WTC11 (cell line): ENCODE measurements around the gene CTRB1. TPM values are rescaled to one million over a fixed set of nuclear protein-coding genes. Genes with fewer than 3 reads are reported as not detected.

Experiments used
- ATAC-seq: fragments of 200-7000 bp; cut with Tn5 transposase; 2 replicates; pipeline ENCODE4 v1.10.0; 2021; ENCODE audit warnings: mild to moderate bottlenecking, moderate library complexity
- CTCF ChIA-PET: fragments of 300-600 bp; sonication (Branson Sonifier 250); formaldehyde crosslinking; loops from one replicate; lab custom pipeline; 2021; ENCODE audit warnings: antibody characterized with exemption; lab: Charles Lee
- POLR2A ChIA-PET: fragments of 350-600 bp; sonication (Branson Sonifier 250); formaldehyde crosslinking; loops from one replicate; lab custom pipeline; 2021; ENCODE audit warnings: antibody characterized with exemption; lab: Charles Lee
- DNase-seq: peaks from one replicate; pipeline ENCODE4 v3.0.0; 2021; ENCODE audit warnings: low spot score
- H3K27ac Mint-ChIP-seq: 2 replicates; pipeline ENCODE4 v1.8.0; 2021; ENCODE audit warnings: mixed read lengths
- H3K27me3 Mint-ChIP-seq: 2 replicates; pipeline ENCODE4 v1.8.0; 2021; ENCODE audit warnings: low read depth, mild to moderate bottlenecking, moderate library complexity, mixed read lengths
- H3K36me3 Mint-ChIP-seq: 2 replicates; pipeline ENCODE4 v1.8.0; 2021; ENCODE audit warnings: mixed read lengths
- H3K4me1 Mint-ChIP-seq: 2 replicates; pipeline ENCODE4 v1.8.0; 2022; ENCODE audit warnings: mixed read lengths
- H3K4me3 Mint-ChIP-seq: 2 replicates; pipeline ENCODE4 v1.8.0; 2021; ENCODE audit warnings: mild to moderate bottlenecking, moderate library complexity, mixed read lengths
- H3K9me3 Mint-ChIP-seq: 2 replicates; pipeline ENCODE4 v1.8.0; 2021; ENCODE audit warnings: mixed read lengths
- ESRRA ChIP-seq: sonication (generic); formaldehyde crosslinking; IDR thresholded peaks from 2 replicates; pipeline ENCODE4 v1.8.1; 2022; ENCODE audit warnings: mild to moderate bottlenecking, missing genetic modification reagents, borderline replicate concordance
- ETV6 ChIP-seq: sonication (generic); formaldehyde crosslinking; IDR thresholded peaks from 2 replicates; pipeline ENCODE4 v1.8.1; 2022; ENCODE audit warnings: mild to moderate bottlenecking, missing genetic modification reagents
- GRHL2 ChIP-seq: fragments of 250-450 bp; sonication (Bioruptor Pico); IDR thresholded peaks from 2 replicates; pipeline ENCODE4 v1.8.0; 2022; ENCODE audit warnings: mild to moderate bottlenecking, moderate library complexity; ENCODE audit not compliant: insufficient replicate concordance, severe bottlenecking
- IRF2 ChIP-seq: sonication (generic); formaldehyde crosslinking; IDR thresholded peaks from 2 replicates; pipeline ENCODE4 v1.8.0; 2022; ENCODE audit warnings: low read depth, missing genetic modification reagents, borderline replicate concordance
- RORB ChIP-seq: fragments of 250-450 bp; sonication (Bioruptor Pico); IDR thresholded peaks from 2 replicates; pipeline ENCODE4 v1.9.0; 2021; ENCODE audit warnings: mild to moderate bottlenecking
- TEAD1 ChIP-seq: sonication (generic); formaldehyde crosslinking; IDR thresholded peaks from 2 replicates; pipeline ENCODE4 v1.8.0; 2022; ENCODE audit warnings: mild to moderate bottlenecking, missing genetic modification reagents
- ZBTB21 ChIP-seq: sonication (generic); formaldehyde crosslinking; IDR thresholded peaks from 2 replicates; pipeline ENCODE4 v1.8.1; 2023; ENCODE audit warnings: mild to moderate bottlenecking, missing genetic modification reagents, borderline replicate concordance
- ZNF121 ChIP-seq: sonication (generic); formaldehyde crosslinking; IDR thresholded peaks from 2 replicates; pipeline ENCODE4 v1.8.0; 2023; ENCODE audit warnings: missing genetic modification reagents
- ZNF317 ChIP-seq: sonication (generic); formaldehyde crosslinking; IDR thresholded peaks from 2 replicates; pipeline ENCODE4 v1.8.1; 2023; ENCODE audit warnings: low read depth, mild to moderate bottlenecking, moderate library complexity, missing genetic modification reagents, borderline replicate concordance
- total RNA-seq: library from RNA; stranded (reverse); gene quantifications from 3 replicates; pipeline ENCODE4 v1.2.3, GENCODE V29; 2021
- TF ChIP-seq, protein P1 (sequence below): fragments of 250-450 bp; sonication (Bioruptor Pico); IDR thresholded peaks from 2 replicates; pipeline ENCODE4 v2.1.2; 2022; ENCODE audit warnings: mild to moderate bottlenecking, moderate library complexity
- TF ChIP-seq, protein P2 (sequence below): fragments of 250-450 bp; sonication (Bioruptor Pico); IDR thresholded peaks from 2 replicates; pipeline ENCODE4 v1.9.0; 2021; ENCODE audit warnings: moderate library complexity, mild to moderate bottlenecking, inconsistent platforms, borderline replicate concordance
- TF ChIP-seq, protein P3 (sequence below): fragments of 250-450 bp; sonication (Bioruptor Pico); conservative IDR thresholded peaks from 2 replicates; pipeline ENCODE4 v1.9.0; 2021; ENCODE audit warnings: mild to moderate bottlenecking
- TF ChIP-seq, protein P4 (sequence below): sonication (generic); formaldehyde crosslinking; IDR thresholded peaks from 2 replicates; pipeline ENCODE4 v1.8.1; 2023; ENCODE audit warnings: mild to moderate bottlenecking, missing genetic modification reagents

Gene CTRB1
- total RNA-seq, 1 experiment from 2014 or later = 3.9 TPM

DNA sequence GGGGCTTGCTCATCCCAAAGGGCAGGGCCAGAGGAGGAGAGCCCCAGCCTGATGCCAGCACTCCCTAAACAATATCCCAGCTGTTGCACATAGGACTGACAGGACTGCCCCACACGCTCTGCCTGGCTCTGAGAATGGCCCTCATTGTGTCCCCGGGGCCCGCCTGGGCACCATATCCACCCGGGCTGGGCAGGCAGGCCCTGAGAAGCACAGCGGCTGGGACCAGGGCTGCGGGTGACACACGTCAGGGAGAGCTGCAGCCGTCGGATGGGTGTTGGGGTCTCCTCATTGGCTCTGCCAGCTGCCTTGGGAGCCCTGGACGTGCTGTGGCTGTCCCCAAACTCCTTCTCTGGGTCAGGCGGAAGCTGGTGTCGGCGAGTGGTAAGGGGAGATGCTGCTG lies 28.5 kb downstream of the CTRB1 start (continued):
- TF ChIP-seq, protein P1, sequence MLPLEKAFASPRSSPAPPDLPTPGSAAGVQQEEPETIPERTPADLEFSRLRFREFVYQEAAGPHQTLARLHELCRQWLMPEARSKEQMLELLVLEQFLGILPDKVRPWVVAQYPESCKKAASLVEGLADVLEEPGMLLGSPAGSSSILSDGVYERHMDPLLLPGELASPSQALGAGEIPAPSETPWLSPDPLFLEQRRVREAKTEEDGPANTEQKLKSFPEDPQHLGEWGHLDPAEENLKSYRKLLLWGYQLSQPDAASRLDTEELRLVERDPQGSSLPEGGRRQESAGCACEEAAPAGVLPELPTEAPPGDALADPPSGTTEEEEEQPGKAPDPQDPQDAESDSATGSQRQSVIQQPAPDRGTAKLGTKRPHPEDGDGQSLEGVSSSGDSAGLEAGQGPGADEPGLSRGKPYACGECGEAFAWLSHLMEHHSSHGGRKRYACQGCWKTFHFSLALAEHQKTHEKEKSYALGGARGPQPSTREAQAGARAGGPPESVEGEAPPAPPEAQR (CRISPR knock-in tag) = no peak
- no peak for TF ChIP-seq IRF2

DNA sequence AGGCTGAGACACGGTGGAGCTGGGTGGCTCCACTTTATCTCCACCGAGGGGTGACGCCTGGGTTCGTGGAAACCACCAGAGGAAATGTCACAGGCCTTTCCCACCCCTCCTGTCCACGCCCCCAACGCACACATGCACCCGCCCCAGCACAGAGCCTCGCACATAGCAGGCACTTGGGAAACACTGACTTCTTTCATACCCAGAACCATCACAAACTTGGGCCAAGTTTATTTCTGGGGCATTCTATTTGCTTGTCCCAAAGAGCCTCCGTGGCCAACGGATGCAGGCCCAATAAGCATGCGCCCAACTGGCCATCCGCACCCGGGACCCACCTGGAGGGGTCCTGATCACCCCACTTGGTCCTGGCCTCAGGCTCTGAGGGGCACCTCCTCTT lies 29.4 kb downstream of the CTRB1 start:
- TF ChIP-seq ZNF317 (CRISPR knock-in tag) (no peak), RORB (CRISPR knock-in tag) (no peak), GRHL2 (no peak), ESRRA (no peak)
- no peak for ATAC-seq

DNA sequence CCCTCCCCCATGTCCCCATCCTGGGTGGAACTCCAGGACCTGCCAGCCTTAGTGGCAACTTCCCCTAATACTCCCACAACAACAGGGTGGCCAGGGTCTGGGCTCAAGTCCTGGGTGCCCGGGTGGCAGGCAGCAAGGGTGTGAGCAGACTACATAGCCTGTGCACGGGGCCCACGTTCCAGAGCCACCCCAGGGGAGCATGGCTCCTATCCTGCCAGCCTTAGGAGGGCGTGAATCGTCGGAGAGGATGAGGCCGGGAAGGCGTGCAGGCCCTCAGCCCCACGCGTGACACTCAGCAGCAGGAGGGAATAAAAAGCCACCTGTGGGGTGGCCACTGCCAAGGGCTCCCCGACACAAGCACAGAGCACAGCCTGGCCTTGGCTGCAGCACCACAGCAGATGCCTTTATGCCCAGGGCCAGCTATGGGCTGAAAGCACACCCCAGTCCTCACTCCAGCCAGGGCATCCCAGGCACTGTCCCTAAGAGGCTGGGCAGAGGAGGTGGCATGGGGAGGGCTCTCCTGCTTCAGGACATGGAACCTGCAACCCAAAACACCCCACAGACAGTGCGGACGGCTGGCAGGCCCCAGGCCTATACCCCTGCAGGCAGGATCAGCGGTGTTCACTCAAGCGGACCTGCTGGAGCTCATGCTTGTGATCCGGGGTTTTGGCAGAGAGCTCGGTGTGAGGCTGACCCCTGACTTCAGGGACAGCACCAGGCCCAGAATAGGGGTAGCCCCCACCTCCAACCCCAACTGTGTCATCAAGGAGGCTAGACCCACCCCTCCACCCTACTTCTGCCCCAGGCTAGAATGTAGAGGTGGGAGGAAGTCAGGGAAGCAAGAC lies 30.0 kb downstream of the CTRB1 start:
- no peak for DNase-seq
- Mint-ChIP-seq H3K27me3 (no peaks in the 10 kb centered on the region), H3K27ac (peak overlapping the region; percentile 67), H3K9me3 (no peaks in the 10 kb centered on the region), H3K36me3 (no peaks in the 10 kb centered on the region), H3K4me3 (no peak overlapping the region), H3K4me1 (peaks cover 77% of the 10 kb centered on the region)
- ChIA-PET POLR2A (interaction anchor here (1.2 kb wide), 1 partner anchor 17 kb away, joined by 5 read pairs; no protein-coding TSS in a partner anchor), CTCF (interaction anchor here (0.6 to 1.3 kb wide), 3 partner anchors 9 to 17 kb away, joined by 3 to 11 read pairs (median 3); no protein-coding TSS in a partner anchor)
- ATAC-seq = no peak
- no peak for TF ChIP-seq ZBTB21 (CRISPR knock-in tag)
- no peak for TF ChIP-seq ZNF121 (CRISPR knock-in tag)
- TF ChIP-seq, protein P2, sequence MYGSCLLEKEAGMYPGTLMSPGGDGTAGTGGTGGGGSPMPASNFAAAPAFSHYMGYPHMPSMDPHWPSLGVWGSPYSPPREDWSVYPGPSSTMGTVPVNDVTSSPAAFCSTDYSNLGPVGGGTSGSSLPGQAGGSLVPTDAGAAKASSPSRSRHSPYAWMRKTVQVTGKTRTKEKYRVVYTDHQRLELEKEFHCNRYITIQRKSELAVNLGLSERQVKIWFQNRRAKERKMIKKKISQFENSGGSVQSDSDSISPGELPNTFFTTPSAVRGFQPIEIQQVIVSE (CRISPR knock-in tag) = no peak
- TF ChIP-seq, protein P3, sequence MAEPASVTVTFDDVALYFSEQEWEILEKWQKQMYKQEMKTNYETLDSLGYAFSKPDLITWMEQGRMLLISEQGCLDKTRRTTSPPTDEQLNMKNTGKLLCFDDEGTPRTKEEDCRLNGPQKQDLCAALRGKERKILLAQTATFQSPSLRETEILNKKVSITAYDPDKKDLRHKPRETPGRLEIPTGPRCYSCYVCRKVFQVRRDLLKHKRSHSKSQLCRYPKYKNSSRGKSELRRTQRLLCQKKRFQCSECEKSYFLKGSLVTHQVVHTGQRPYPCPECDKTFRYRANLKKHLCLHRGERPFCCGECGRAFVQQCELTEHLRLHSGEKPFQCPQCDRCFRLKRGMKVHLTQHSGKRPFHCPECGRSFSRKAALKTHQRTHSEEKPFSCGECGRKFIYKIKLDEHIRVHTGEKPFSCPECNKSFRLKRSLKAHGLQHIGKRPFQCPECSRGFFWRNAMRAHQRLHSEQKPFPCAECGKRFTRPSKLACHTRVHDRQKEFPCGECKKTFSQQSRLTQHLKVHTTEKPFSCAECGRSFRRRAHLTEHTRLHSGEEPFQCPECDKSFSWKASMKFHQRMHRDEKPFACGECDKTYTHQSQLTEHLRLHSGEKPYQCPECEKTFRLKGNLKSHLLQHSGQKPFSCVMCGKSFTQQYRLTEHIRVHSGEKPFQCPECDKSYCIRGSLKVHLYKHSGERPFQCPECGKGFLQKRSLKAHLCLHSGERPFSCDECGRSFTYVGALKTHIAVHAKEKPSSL (CRISPR knock-in tag) = no peak

More for the DNA sequence above, 29.4 kb downstream of the CTRB1 start:
- no peak overlapping the region for H3K4me3 Mint-ChIP-seq
- H3K4me1 Mint-ChIP-seq = peaks cover 77% of the 10 kb centered on the region
- no peaks in the 10 kb centered on the region for H3K9me3 Mint-ChIP-seq
- DNase-seq = no peak
- ChIA-PET CTCF (interaction anchor here (1.0 to 1.3 kb wide), 3 partner anchors 14 to 269 kb away, joined by 3 to 11 read pairs (median 3); no protein-coding TSS in a partner anchor), POLR2A (interaction anchor here (1.1 kb wide), 1 partner anchor 14 kb away, joined by 6 read pairs; no protein-coding TSS in a partner anchor)
- peaks cover 5% of the 10 kb centered on the region for H3K36me3 Mint-ChIP-seq
- no peaks in the 10 kb centered on the region for H3K27me3 Mint-ChIP-seq
- H3K27ac Mint-ChIP-seq = peak overlapping the region; percentile 73

DNA sequence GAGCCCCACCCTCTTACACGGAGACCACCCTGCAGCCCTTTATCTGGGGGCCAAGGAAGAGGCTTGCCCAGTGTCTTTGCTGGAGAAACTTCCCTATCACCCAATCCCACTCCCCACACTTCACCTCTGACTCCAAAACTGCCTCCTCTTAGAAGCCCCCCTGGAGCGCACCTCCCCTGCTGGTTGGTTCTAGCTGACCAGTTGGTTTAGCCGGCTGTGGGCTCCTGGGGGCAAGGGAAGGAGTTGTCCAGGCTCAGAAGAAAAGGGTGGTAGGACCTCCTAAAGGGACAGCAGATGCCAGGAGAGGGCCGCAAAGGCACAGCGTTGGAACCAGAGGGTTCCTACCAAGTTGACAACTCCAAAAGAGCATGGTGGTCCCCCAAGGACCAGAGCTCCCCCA lies 30.7 kb downstream of the CTRB1 start:
- CTCF ChIA-PET = interaction anchor here (0.6 to 7.5 kb wide), 2 partner anchors 16 to 17 kb away, joined by 3 to 92 read pairs; no protein-coding TSS in a partner anchor
- Mint-ChIP-seq H3K4me1 (peaks cover 77% of the 10 kb centered on the region), H3K27ac (no peak overlapping the region), H3K36me3 (no peaks in the 10 kb centered on the region), H3K27me3 (no peaks in the 10 kb centered on the region), H3K4me3 (peak overlapping the region; percentile 79; the same call in 1 of the 2 replicates), H3K9me3 (no peaks in the 10 kb centered on the region)
- TF ChIP-seq ETV6 (CRISPR knock-in tag) (0 out of 2 replicates have a peak, but pooled peaks have one; percentile 40), TEAD1 (CRISPR knock-in tag) (no peak)
- TF ChIP-seq, protein P4, sequence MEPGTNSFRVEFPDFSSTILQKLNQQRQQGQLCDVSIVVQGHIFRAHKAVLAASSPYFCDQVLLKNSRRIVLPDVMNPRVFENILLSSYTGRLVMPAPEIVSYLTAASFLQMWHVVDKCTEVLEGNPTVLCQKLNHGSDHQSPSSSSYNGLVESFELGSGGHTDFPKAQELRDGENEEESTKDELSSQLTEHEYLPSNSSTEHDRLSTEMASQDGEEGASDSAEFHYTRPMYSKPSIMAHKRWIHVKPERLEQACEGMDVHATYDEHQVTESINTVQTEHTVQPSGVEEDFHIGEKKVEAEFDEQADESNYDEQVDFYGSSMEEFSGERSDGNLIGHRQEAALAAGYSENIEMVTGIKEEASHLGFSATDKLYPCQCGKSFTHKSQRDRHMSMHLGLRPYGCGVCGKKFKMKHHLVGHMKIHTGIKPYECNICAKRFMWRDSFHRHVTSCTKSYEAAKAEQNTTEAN (CRISPR knock-in tag) = no peak
- DNase-seq (no peak), ATAC-seq (no peak)
- POLR2A ChIA-PET = interaction anchor here (1.1 to 2.1 kb wide), 3 partner anchors 13 to 17 kb away, joined by 4 to 13 read pairs (median 5); no protein-coding TSS in a partner anchor
